ENCODE measurements around the gene PTPN22. TPM values are rescaled to one million over a fixed set of nuclear protein-coding genes. Genes with fewer than 3 reads are reported as not detected.

The PTPN22 gene
- total RNA-seq: 10 to 100 TPM; 43.9 to 50.9 TPM

GRCh38 chr1:113871597-113872113 is at the start of gene PTPN22:
Gene PTPN22 (minus strand): TSS chr1:113871712.
- CTCF ChIA-PET: interaction anchor here (1.0 kb wide), 1 partner anchor 32 kb away, joined by 5 read pairs; the partner anchor contains the start of gene AP4B1
- Mint-ChIP-seq H3K27me3 (ENCODE audit: low read depth) (no peaks in the 10 kb centered on the region), H3K27ac (peak within 1 kb of the TSS; percentile 98), H3K4me1 (ENCODE audit: low read depth) (peaks cover 64% of the 10 kb centered on the region), H3K9me3 (no peaks in the 10 kb centered on the region), H3K4me3 (peak within 1 kb of the TSS; percentile 85), H3K36me3 (ENCODE audit: low read depth) (peaks cover 14% of the 10 kb centered on the region)
- intact Hi-C loops (cut with micrococcal nuclease): loop anchor here (1.0 to 10.0 kb wide), 11 partner anchors 34 to 1254 kb away; partner anchors contain the start of genes BCAS2, CAPZA1, CSDE1 and DCLRE1B
- peak; percentile 90 for DNase-seq

GRCh38 chr1:113918243-113918642 is 46.7 kb upstream of the PTPN22 start:
- peaks cover 7% of the 10 kb centered on the region for H3K4me1 Mint-ChIP-seq (ENCODE audit: low read depth)
- peaks cover 7% of the 10 kb centered on the region for H3K36me3 Mint-ChIP-seq (ENCODE audit: low read depth)
- CTCF ChIA-PET: interaction anchor here (0.6 kb wide), 1 partner anchor 302 kb away, joined by 3 read pairs; no protein-coding TSS in a partner anchor
- no peak overlapping the region for H3K27ac Mint-ChIP-seq
- H3K4me3 Mint-ChIP-seq: no peak overlapping the region
- DNase-seq: no peak
- H3K27me3 Mint-ChIP-seq (ENCODE audit: low read depth): peaks cover 2% of the 10 kb centered on the region
- intact Hi-C loops (cut with micrococcal nuclease): no loop called here
- H3K9me3 Mint-ChIP-seq: no peaks in the 10 kb centered on the region

GRCh38 chr1:113917400-113918082 is 46.0 kb upstream of the PTPN22 start:
- CTCF ChIA-PET: interaction anchor here (0.6 to 1.7 kb wide), 2 partner anchors 11 to 302 kb away, joined by 3 to 5 read pairs; partner anchors contain the start of gene HIPK1
- no peak overlapping the region for H3K27ac Mint-ChIP-seq
- intact Hi-C loops (cut with micrococcal nuclease): no loop called here

GRCh38 chr1:113916974-113917373 is 45.5 kb upstream of the PTPN22 start:
- intact Hi-C loops (cut with micrococcal nuclease): no loop called here
- CTCF ChIA-PET: interaction anchor here (1.7 kb wide), 1 partner anchor 12 kb away, joined by 5 read pairs; the partner anchor contains the start of gene HIPK1
- DNase-seq: no peak
- Mint-ChIP-seq H3K27me3 (ENCODE audit: low read depth) (peaks cover 2% of the 10 kb centered on the region), H3K4me3 (no peak overlapping the region), H3K9me3 (no peaks in the 10 kb centered on the region), H3K27ac (no peak overlapping the region), H3K36me3 (ENCODE audit: low read depth) (peaks cover 12% of the 10 kb centered on the region), H3K4me1 (ENCODE audit: low read depth) (peaks cover 7% of the 10 kb centered on the region)

More at GRCh38 chr1:113917400-113918082, 46.0 kb upstream of the PTPN22 start:
- H3K4me1 Mint-ChIP-seq (ENCODE audit: low read depth): peaks cover 7% of the 10 kb centered on the region
- H3K9me3 Mint-ChIP-seq: no peaks in the 10 kb centered on the region
- peaks cover 11% of the 10 kb centered on the region for H3K36me3 Mint-ChIP-seq (ENCODE audit: low read depth)
- no peak overlapping the region for H3K4me3 Mint-ChIP-seq
- H3K27me3 Mint-ChIP-seq (ENCODE audit: low read depth): peaks cover 2% of the 10 kb centered on the region
- no peak for DNase-seq

- DNase-seq: no peak
- H3K4me1 Mint-ChIP-seq (ENCODE audit: low read depth): peaks cover 7% of the 10 kb centered on the region
- CTCF ChIA-PET: interaction anchor here (1.3 kb wide), 1 partner anchor 17 kb away, joined by 3 read pairs; no protein-coding TSS in a partner anchor
- no peak overlapping the region for H3K27ac Mint-ChIP-seq
- peaks cover 32% of the 10 kb centered on the region for H3K36me3 Mint-ChIP-seq (ENCODE audit: low read depth)
- peaks cover 2% of the 10 kb centered on the region for H3K27me3 Mint-ChIP-seq (ENCODE audit: low read depth)
- H3K4me3 Mint-ChIP-seq: no peak overlapping the region
- intact Hi-C loops (cut with micrococcal nuclease): no loop called here
- no peaks in the 10 kb centered on the region for H3K9me3 Mint-ChIP-seq
Measured at GRCh38 chr1:113913887-113914664, 42.6 kb upstream of the PTPN22 start.

- peaks cover 2% of the 10 kb centered on the region for H3K27me3 Mint-ChIP-seq (ENCODE audit: low read depth)
- no peaks in the 10 kb centered on the region for H3K9me3 Mint-ChIP-seq
- DNase-seq: no peak
- H3K36me3 Mint-ChIP-seq (ENCODE audit: low read depth): peaks cover 34% of the 10 kb centered on the region
- CTCF ChIA-PET: interaction anchor here (0.8 to 1.3 kb wide), 2 partner anchors 18 to 78 kb away, joined by 3 read pairs; no protein-coding TSS in a partner anchor
- intact Hi-C loops (cut with micrococcal nuclease): no loop called here
- H3K27ac Mint-ChIP-seq: no peak overlapping the region
- H3K4me1 Mint-ChIP-seq (ENCODE audit: low read depth): peaks cover 9% of the 10 kb centered on the region
- no peak overlapping the region for H3K4me3 Mint-ChIP-seq
Measured at GRCh38 chr1:113913312-113913668, 41.8 kb upstream of the PTPN22 start.

GRCh38 chr1:113912594-113913311 is 41.2 kb upstream of the PTPN22 start:
- Mint-ChIP-seq H3K27me3 (ENCODE audit: low read depth) (no peaks in the 10 kb centered on the region), H3K27ac (no peak overlapping the region), H3K4me3 (no peak overlapping the region), H3K36me3 (ENCODE audit: low read depth) (peaks cover 40% of the 10 kb centered on the region), H3K4me1 (ENCODE audit: low read depth) (peaks cover 14% of the 10 kb centered on the region), H3K9me3 (no peaks in the 10 kb centered on the region)
- no peak for DNase-seq
- intact Hi-C loops (cut with micrococcal nuclease): no loop called here
- CTCF ChIA-PET: interaction anchor here (0.8 kb wide), 1 partner anchor 77 kb away, joined by 3 read pairs; no protein-coding TSS in a partner anchor

- peak overlapping the region; percentile 97 for H3K27ac Mint-ChIP-seq
- H3K9me3 Mint-ChIP-seq: no peaks in the 10 kb centered on the region
- CTCF ChIA-PET: interaction anchor here (2.4 to 5.1 kb wide), 2 partner anchors 24 to 70 kb away, joined by 11 to 43 read pairs; partner anchors contain the start of gene HIPK1
- H3K4me3 Mint-ChIP-seq: peak overlapping the region; percentile 99
- H3K36me3 Mint-ChIP-seq (ENCODE audit: low read depth): peaks cover 43% of the 10 kb centered on the region
- no peaks in the 10 kb centered on the region for H3K27me3 Mint-ChIP-seq (ENCODE audit: low read depth)
- DNase-seq: peak; percentile 34
- intact Hi-C loops (cut with micrococcal nuclease): loop anchor here (1.0 to 10.0 kb wide), 11 partner anchors 24 to 1189 kb away; partner anchors contain the start of genes HIPK1, LRIG2, MAGI3 and PHTF1
- H3K4me1 Mint-ChIP-seq (ENCODE audit: low read depth): peaks cover 46% of the 10 kb centered on the region
Measured at GRCh38 chr1:113905435-113905861, 33.9 kb upstream of the PTPN22 start.

GRCh38 chr1:113904674-113905434 is 33.3 kb upstream of the PTPN22 start, which contains the start of the genes AP4B1 and DCLRE1B:
Gene AP4B1 (minus strand): TSS chr1:113904799. CDS start chr1:113904717, 82 bp downstream.
Gene DCLRE1B (plus strand): TSS chr1:113905326. CDS start chr1:113905587, 261 bp downstream.
- DNase-seq: peak; percentile 99
- H3K4me3 Mint-ChIP-seq: peak within 1 kb of the TSS; percentile 99
- intact Hi-C loops (cut with micrococcal nuclease): loop anchor here (1.0 to 10.0 kb wide), 11 partner anchors 24 to 1188 kb away; partner anchors contain the start of genes HIPK1, LRIG2, MAGI3 and PHTF1
- H3K27ac Mint-ChIP-seq: peak within 1 kb of the TSS; percentile 97
- no peaks in the 10 kb centered on the region for H3K27me3 Mint-ChIP-seq (ENCODE audit: low read depth)
- peaks cover 51% of the 10 kb centered on the region for H3K4me1 Mint-ChIP-seq (ENCODE audit: low read depth)
- H3K9me3 Mint-ChIP-seq: no peaks in the 10 kb centered on the region
- H3K36me3 Mint-ChIP-seq (ENCODE audit: low read depth): peaks cover 42% of the 10 kb centered on the region
- CTCF ChIA-PET: interaction anchor here (0.6 to 5.1 kb wide), 16 partner anchors 15 to 764 kb away, joined by 3 to 43 read pairs (median 5); partner anchors contain the start of gene HIPK1

GRCh38 chr1:113904293-113904673 is 32.8 kb upstream of the PTPN22 start:
- CTCF ChIA-PET: interaction anchor here (0.6 to 5.1 kb wide), 17 partner anchors 15 to 763 kb away, joined by 3 to 43 read pairs (median 4); partner anchors contain the start of gene HIPK1
- H3K4me3 Mint-ChIP-seq: peak overlapping the region; percentile 99
- peaks cover 57% of the 10 kb centered on the region for H3K4me1 Mint-ChIP-seq (ENCODE audit: low read depth)
- no peaks in the 10 kb centered on the region for H3K27me3 Mint-ChIP-seq (ENCODE audit: low read depth)
- H3K9me3 Mint-ChIP-seq: no peaks in the 10 kb centered on the region
- peak overlapping the region; percentile 97 for H3K27ac Mint-ChIP-seq
- peaks cover 44% of the 10 kb centered on the region for H3K36me3 Mint-ChIP-seq (ENCODE audit: low read depth)
- intact Hi-C loops (cut with micrococcal nuclease): loop anchor here (2.0 to 10.0 kb wide), 4 partner anchors 769 to 1187 kb away; partner anchors contain the start of genes LRIG2 and SLC16A1
- DNase-seq: no peak

Data from activated naive CD4-positive, alpha-beta T cell treated with anti-CD3 and anti-CD28 coated beads for 36 hours (primary cell).